Spleen (tissue), 11 donors: ENCODE results near the gene NLRP3. TPM values are rescaled to one million over a fixed set of nuclear protein-coding genes. Genes with fewer than 3 reads are reported as not detected.

Experiments
- DNase-seq: peaks from one replicate; pipeline ENCODE4 v3.0.0-alpha.2; 2020
- H3K27ac ChIP-seq, 8 donors: fragments of 200-600 bp; sonication (generic) in 7 of 8; 1 replicate in 4 of 8; 2 replicates in 4 of 8; pipeline versions ENCODE4 v1.5.0 to v1.8.0; 2016 to 2021; ENCODE audit warnings: inconsistent platforms in 4 of 8, mild to moderate bottlenecking in 4 of 8, moderate library complexity in 1 of 8
- H3K27me3 ChIP-seq, 7 donors: fragments of 200-600 bp; sonication (generic) in 6 of 7; replicated peaks in 1 of 7; 1 replicate in 4 of 7; 2 replicates in 3 of 7; pipeline versions ENCODE4 v1.5.0 to v1.8.0; 2016 to 2021; ENCODE audit warnings: inconsistent platforms in 3 of 7, mild to moderate bottlenecking in 1 of 7
- H3K36me3 ChIP-seq, 6 donors: fragments of 200-600 bp; sonication (generic) in 5 of 6; 1 replicate in 4 of 6; 2 replicates in 2 of 6; pipeline versions ENCODE4 v1.5.0 to v1.8.0; 2016 to 2021; ENCODE audit warnings: inconsistent platforms in 2 of 6
- H3K4me1 ChIP-seq, 6 donors: fragments of 200-600 bp; sonication (generic) in 5 of 6; 1 replicate in 3 of 6; 2 replicates in 3 of 6; pipeline versions ENCODE4 v1.5.0 to v1.8.0; 2016 to 2021; ENCODE audit warnings: inconsistent platforms in 3 of 6
- H3K4me3 ChIP-seq, 8 donors: fragments of 200-600 bp; sonication (generic) in 7 of 8; 1 replicate in 4 of 8; 2 replicates in 4 of 8; pipeline versions ENCODE4 v1.5.0 to v1.8.0; 2016 to 2021; ENCODE audit warnings: inconsistent platforms in 4 of 8, mild to moderate bottlenecking in 4 of 8, moderate library complexity in 2 of 8
- H3K9me3 ChIP-seq, 8 donors: fragments of 200-600 bp; sonication (generic) in 7 of 8; 1 replicate in 4 of 8; 2 replicates in 4 of 8; pipeline versions ENCODE4 v1.5.0 to v1.8.0; 2016 to 2021; ENCODE audit warnings: inconsistent platforms in 4 of 8
- CTCF ChIP-seq, 11 experiments: fragments of 200-600 bp in 7 of 11; fragments of 450-650 bp in 4 of 11; sonication (generic) in 4 of 11; IDR thresholded peaks in 8 of 11; conservative IDR thresholded peaks in 3 of 11; 1 replicate in 7 of 11; 2 replicates in 4 of 11; pipeline versions ENCODE4 v1.4.0 to v1.8.0; 2016 to 2021; ENCODE audit warnings: antibody characterized with exemption in 11 of 11, inconsistent platforms in 4 of 11, mild to moderate bottlenecking in 1 of 11
- POLR2A ChIP-seq, 3 donors: fragments of 450-650 bp; IDR thresholded peaks; one replicate each; pipeline ENCODE4 v1.5.1; 2017; ENCODE audit warnings: antibody characterized with exemption in 3 of 3, mild to moderate bottlenecking in 1 of 3
- POLR2AphosphoS5 ChIP-seq, 3 donors: sonication (generic); formaldehyde crosslinking; IDR thresholded peaks; one replicate each; pipeline ENCODE4 v1.5.1; 2017; ENCODE audit warnings: antibody characterized with exemption in 3 of 3
- WGBS, 5 donors: extraction: QIAGEN DNeasy Blood & Tissue Kit in 3 of 5; methylation state at CpG; one replicate each; pipeline versions ENCODE4 v1.1.5 to v1.1.7; 2013 to 2018; 5-methylcytosine and 5-hydroxymethylcytosine counted together
- intact Hi-C: fragments of 100-400 bp; cut with DNase I; formaldehyde crosslinking; loops from one replicate; pipeline ENCODE4 v1.15.0; 2023; ENCODE audit warnings: low total_unique reads
- polyA plus RNA-seq, 3 donors: library from polyadenylated mRNA; stranded (reverse); fragments of 200-250 nt; gene quantifications; one replicate each; pipeline ENCODE4 v1.2.1, GENCODE V29; 2013
- total RNA-seq, 7 donors: library from RNA; depleted of rRNA in 3 of 7; stranded (reverse); fragments of >200 nt in 3 of 7; fragmentation: NEBNext Ultra II Directional in 4 of 7; extraction: Animal tissue kit (Norgen Biotek cat#: 25700) in 4 of 7; gene quantifications; one replicate each; pipeline versions ENCODE4 v1.1.0 to v1.2.1, GENCODE V29; 2016 to 2021
- donor health status: healthy with polysubstance abuse.
- donor health status: DM: no; HTN: no; CAD: no; lungs with moderate emphysema.
- donor health status: DM: no; HTN: no; CAD: no.
- donor health status: Bipolar disorder and iron deficiency.
- donor health status: healthy.
- donor health status: DM: no; HTN: no; CAD: no.
- donor health status: DM: yes; HTN: yes; CAD: no.

Gene NLRP3
- total and polyA plus RNA-seq, 10 donors, result 1.2 to 17.0 (median 9.1) TPM

- intact Hi-C loops, result no loop called here
- DNase-seq, result no peak
- Histone ChIP-seq H3K9me3 (no peaks in the 10 kb centered on the region), H3K4me1 (peaks cover 0 to 80% (median 42%) of the 10 kb centered on the region in 6 donors), H3K36me3 (no peaks in the 10 kb centered on the region), H3K4me3 (no peak overlapping the region), H3K27ac (peak overlapping the region in 3 of 8 donors; percentile 28 to 62 (median 52)), H3K27me3 (no peaks in the 10 kb centered on the region)
- TF ChIP-seq CTCF (IDR thresholded peaks at IDR 0.05 in 8 of 11, conservative IDR thresholded peaks at IDR 0.05 in 3 of 11), result no peak
- TF ChIP-seq POLR2AphosphoS5 (IDR thresholded peaks at IDR 0.05), result peak in 2 of 3 donors; percentile 10 to 49
- no peak for TF ChIP-seq POLR2A (IDR thresholded peaks at IDR 0.05)
- 46 to 63% (median 55%) methylated on average over 13 of the region's 13 CpGs for WGBS, 5 donors
These were observed 4.2 kb upstream of the NLRP3 start for GRCh38 chr1:247411621-247412327.

GRCh38 chr1:247417831-247418230 is 1.9 kb downstream of the NLRP3 start:
- Histone ChIP-seq H3K4me1 (peaks cover 0 to 70% (median 29%) of the 10 kb centered on the region in 6 donors), H3K9me3 (no peaks in the 10 kb centered on the region), H3K36me3 (peaks cover 0 to under 1% (median 0%) of the 10 kb centered on the region in 6 donors), H3K4me3 (peak overlapping the region in 2 of 8 donors; percentile 21 to 65), H3K27ac (peak overlapping the region in 3 of 8 donors; percentile 51 to 81 (median 74)), H3K27me3 (no peaks in the 10 kb centered on the region)
- TF ChIP-seq CTCF (IDR thresholded peaks at IDR 0.05 in 8 of 11, conservative IDR thresholded peaks at IDR 0.05 in 3 of 11) (no peak), POLR2AphosphoS5 (IDR thresholded peaks at IDR 0.05) (no peak), POLR2A (IDR thresholded peaks at IDR 0.05) (no peak)
- DNase-seq, result no peak
- intact Hi-C loops, result no loop called here
- 53 to 75% (median 61%) methylated on average over 5 of the region's 5 CpGs for WGBS, 5 donors

- WGBS, 5 donors, result 69 to 90% (median 84%) methylated on average over 9 of the region's 9 CpGs
- Histone ChIP-seq H3K4me1 (peaks cover 0 to 70% (median 29%) of the 10 kb centered on the region in 6 donors), H3K36me3 (peaks cover 0 to 16% (median 8%) of the 10 kb centered on the region in 6 donors), H3K9me3 (no peaks in the 10 kb centered on the region), H3K27ac (peak overlapping the region in 1 of 8 donors; percentile 74), H3K4me3 (peak overlapping the region in 1 of 8 donors; percentile 26), H3K27me3 (no peaks in the 10 kb centered on the region)
- intact Hi-C loops, result no loop called here
- no peak for TF ChIP-seq POLR2A (IDR thresholded peaks at IDR 0.05)
- TF ChIP-seq POLR2AphosphoS5 (IDR thresholded peaks at IDR 0.05), result no peak
- TF ChIP-seq CTCF (IDR thresholded peaks at IDR 0.05 in 8 of 11, conservative IDR thresholded peaks at IDR 0.05 in 3 of 11), result no peak
- DNase-seq, result no peak
These were observed 3.4 kb downstream of the NLRP3 start for GRCh38 chr1:247419336-247419735.

GRCh38 chr1:247421074-247421473 is 5.1 kb downstream of the NLRP3 start:
- peaks cover 0 to 53% (median 15%) of the 10 kb centered on the region in 6 donors for H3K4me1 ChIP-seq
- no peak overlapping the region for H3K4me3 ChIP-seq
- no peaks in the 10 kb centered on the region for H3K27me3 ChIP-seq
- no peak overlapping the region for H3K27ac ChIP-seq
- H3K9me3 ChIP-seq, result no peaks in the 10 kb centered on the region
- DNase-seq, result no peak
- no peak for TF ChIP-seq CTCF (IDR thresholded peaks at IDR 0.05 in 8 of 11, conservative IDR thresholded peaks at IDR 0.05 in 3 of 11)
- no peak for TF ChIP-seq POLR2A (IDR thresholded peaks at IDR 0.05)
- TF ChIP-seq POLR2AphosphoS5 (IDR thresholded peaks at IDR 0.05), result no peak
- intact Hi-C loops, result no loop called here
- H3K36me3 ChIP-seq, result peaks cover 0 to 33% (median 17%) of the 10 kb centered on the region in 6 donors
- WGBS, 5 donors, result 70 to 83% (median 76%) methylated on average over 2 of the region's 2 CpGs
